Loucy (cell line): ENCODE measurements around the gene FAM13A.

ENCODE experiments used
- H2AFZ ChIP-seq: fragments of 200-600 bp; sonication (generic); 2 replicates; pipeline ENCODE4 v1.6.0; 2016; ENCODE audit warnings: antibody characterized with exemption, mild to moderate bottlenecking, low read length, moderate library complexity
- H3F3A ChIP-seq: fragments of 200-600 bp; 2 replicates; pipeline ENCODE4 v1.6.0; 2016; ENCODE audit warnings: antibody characterized with exemption, low read depth, mild to moderate bottlenecking
- H3K27me3 ChIP-seq: fragments of 200-600 bp; sonication (generic); 2 replicates; pipeline ENCODE4 v1.6.1; 2014; ENCODE audit warnings: low read length, mild to moderate bottlenecking; ENCODE audit not compliant: insufficient read depth, poor library complexity, severe bottlenecking
- H3K36me3 ChIP-seq: fragments of 200-600 bp; sonication (generic); 2 replicates; pipeline ENCODE4 v1.6.1; 2016; ENCODE audit warnings: low read length; ENCODE audit not compliant: insufficient read depth
- H3K4me1 ChIP-seq: fragments of 200-600 bp; sonication (generic); 2 replicates; pipeline ENCODE4 v1.5.1; 2014; ENCODE audit warnings: low read length, mild to moderate bottlenecking; ENCODE audit not compliant: insufficient read depth, poor library complexity, severe bottlenecking
- H3K4me2 ChIP-seq: fragments of 200-600 bp; sonication (generic); 2 replicates; pipeline ENCODE4 v1.6.0; 2014; ENCODE audit warnings: antibody characterized with exemption, low read length, low read depth, mild to moderate bottlenecking; ENCODE audit not compliant: poor library complexity, severe bottlenecking
- H3K4me3 ChIP-seq: fragments of 200-600 bp; sonication (generic); 2 replicates; pipeline ENCODE4 v1.5.1; 2014; ENCODE audit warnings: low read length, mild to moderate bottlenecking, mixed read lengths; ENCODE audit not compliant: poor library complexity, severe bottlenecking
- H3K79me2 ChIP-seq: fragments of 200-600 bp; sonication (generic); 2 replicates; pipeline ENCODE4 v1.6.1; 2014; ENCODE audit warnings: low read length; ENCODE audit not compliant: insufficient read depth
- H3K9ac ChIP-seq: fragments of 200-600 bp; sonication (generic); 2 replicates; pipeline ENCODE4 v1.6.0; 2014; ENCODE audit warnings: mild to moderate bottlenecking, low read depth, low read length, moderate library complexity; ENCODE audit not compliant: poor library complexity, severe bottlenecking
- H3K9me2 ChIP-seq: fragments of 200-600 bp; sonication (generic); replicated peaks from 2 replicates; pipeline ENCODE4 v1.6.1; 2016; ENCODE audit warnings: low read depth, low read length, mixed read lengths
- H3K9me3 ChIP-seq: fragments of 200-600 bp; sonication (generic); 2 replicates; pipeline ENCODE4 v1.6.1; 2014; ENCODE audit warnings: mild to moderate bottlenecking, antibody characterized with exemption, low read length, low read depth; ENCODE audit not compliant: insufficient read depth
- H4K20me1 ChIP-seq: fragments of 200-600 bp; sonication (generic); 2 replicates; pipeline ENCODE4 v1.6.0; 2014; ENCODE audit warnings: antibody characterized with exemption, low read length, mild to moderate bottlenecking; ENCODE audit not compliant: insufficient read depth, poor library complexity, severe bottlenecking
- EZH2phosphoT487 ChIP-seq: fragments of 200-600 bp; IDR thresholded peaks from 2 replicates; pipeline ENCODE4 v1.6.1; 2018; ENCODE audit warnings: antibody characterized with exemption, mild to moderate bottlenecking, moderate library complexity, borderline replicate concordance
- TF ChIP-seq, protein P1 (sequence below): fragments of 200-600 bp; sonication (generic); conservative IDR thresholded peaks from 2 replicates; pipeline ENCODE4 v1.5.1; 2014; ENCODE audit warnings: mild to moderate bottlenecking, antibody characterized with exemption, low read length

The FAM13A gene

DNA sequence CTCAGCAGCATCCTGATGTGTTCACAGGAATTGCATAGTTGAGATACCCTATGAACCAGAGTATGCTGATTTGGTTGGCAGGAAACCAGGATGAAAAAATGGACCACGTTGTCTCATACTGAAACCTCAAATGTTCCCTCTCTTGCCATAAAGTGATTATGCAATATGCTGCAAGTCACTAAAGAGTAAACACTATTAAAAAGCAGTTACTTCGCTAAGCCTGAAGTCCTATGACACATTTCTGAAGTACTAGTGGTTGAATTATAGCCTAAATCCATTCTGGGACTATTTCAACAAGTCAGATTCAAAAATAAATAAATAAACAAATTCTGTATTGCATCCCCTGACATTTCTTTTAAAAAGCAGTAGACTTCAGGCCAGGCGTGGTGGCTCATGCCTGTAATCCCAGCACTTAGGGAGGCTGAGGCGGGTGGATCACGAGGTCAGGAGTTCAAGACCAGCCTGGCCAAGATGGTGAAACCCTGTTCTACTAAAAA, 253.3 kb downstream of the FAM13A start:
- H3F3A ChIP-seq, result no peaks in the 10 kb centered on the region
- H3K4me2 ChIP-seq, result no peak overlapping the region
- H4K20me1 ChIP-seq, result no peaks in the 10 kb centered on the region
- no peak overlapping the region for H3K9ac ChIP-seq
- H3K9me2 ChIP-seq, result no peaks in the 10 kb centered on the region
- no peaks in the 10 kb centered on the region for H3K79me2 ChIP-seq
- no peak overlapping the region for H2AFZ ChIP-seq
- no peak for TF ChIP-seq EZH2phosphoT487
- TF ChIP-seq, protein P1, sequence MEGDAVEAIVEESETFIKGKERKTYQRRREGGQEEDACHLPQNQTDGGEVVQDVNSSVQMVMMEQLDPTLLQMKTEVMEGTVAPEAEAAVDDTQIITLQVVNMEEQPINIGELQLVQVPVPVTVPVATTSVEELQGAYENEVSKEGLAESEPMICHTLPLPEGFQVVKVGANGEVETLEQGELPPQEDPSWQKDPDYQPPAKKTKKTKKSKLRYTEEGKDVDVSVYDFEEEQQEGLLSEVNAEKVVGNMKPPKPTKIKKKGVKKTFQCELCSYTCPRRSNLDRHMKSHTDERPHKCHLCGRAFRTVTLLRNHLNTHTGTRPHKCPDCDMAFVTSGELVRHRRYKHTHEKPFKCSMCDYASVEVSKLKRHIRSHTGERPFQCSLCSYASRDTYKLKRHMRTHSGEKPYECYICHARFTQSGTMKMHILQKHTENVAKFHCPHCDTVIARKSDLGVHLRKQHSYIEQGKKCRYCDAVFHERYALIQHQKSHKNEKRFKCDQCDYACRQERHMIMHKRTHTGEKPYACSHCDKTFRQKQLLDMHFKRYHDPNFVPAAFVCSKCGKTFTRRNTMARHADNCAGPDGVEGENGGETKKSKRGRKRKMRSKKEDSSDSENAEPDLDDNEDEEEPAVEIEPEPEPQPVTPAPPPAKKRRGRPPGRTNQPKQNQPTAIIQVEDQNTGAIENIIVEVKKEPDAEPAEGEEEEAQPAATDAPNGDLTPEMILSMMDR, result no peak
- H3K4me3 ChIP-seq, result no peak overlapping the region
- H3K36me3 ChIP-seq, result no peaks in the 10 kb centered on the region
- H3K9me3 ChIP-seq, result no peaks in the 10 kb centered on the region
- no peaks in the 10 kb centered on the region for H3K4me1 ChIP-seq
- H3K27me3 ChIP-seq, result no peaks in the 10 kb centered on the region

DNA sequence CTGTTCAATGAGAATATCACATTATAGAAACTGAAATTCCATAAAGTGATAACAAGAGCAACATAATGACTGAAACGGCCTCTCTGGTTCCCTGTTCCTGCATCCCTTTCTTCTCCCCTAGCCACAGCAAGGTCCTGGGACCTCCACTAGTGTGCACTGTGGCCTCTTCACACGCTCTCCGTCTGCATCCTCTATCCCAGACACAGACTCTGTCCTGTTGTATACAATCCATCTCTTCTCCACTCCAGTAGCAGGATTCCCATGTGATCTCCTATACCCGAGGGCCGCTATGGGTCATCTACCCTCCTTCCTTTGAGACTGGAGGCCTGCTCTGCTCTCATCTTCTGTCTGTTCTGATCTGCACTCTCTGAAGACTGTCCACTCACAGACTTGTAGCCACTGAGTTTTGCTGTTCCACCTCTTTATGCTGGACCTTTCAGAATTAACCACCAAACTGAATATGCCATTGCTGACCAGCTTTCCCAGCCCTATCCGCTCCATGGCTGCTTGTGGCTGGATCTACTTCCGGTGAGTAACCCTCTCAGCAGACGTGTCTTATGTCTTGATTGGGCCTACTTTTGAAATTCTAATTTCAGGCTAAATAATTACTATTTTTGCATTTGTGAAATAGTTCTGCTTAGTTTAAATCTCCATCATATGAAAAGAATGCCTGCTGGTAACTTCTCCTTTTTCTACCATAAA, 254.2 kb downstream of the FAM13A start:
- Histone ChIP-seq H3K9me2 (no peaks in the 10 kb centered on the region), H3K27me3 (no peaks in the 10 kb centered on the region), H2AFZ (no peak overlapping the region), H3K4me3 (no peak overlapping the region), H3K4me1 (no peaks in the 10 kb centered on the region), H3K4me2 (no peak overlapping the region), H3K36me3 (no peaks in the 10 kb centered on the region), H3K9ac (no peak overlapping the region), H4K20me1 (no peaks in the 10 kb centered on the region), H3K9me3 (no peaks in the 10 kb centered on the region), H3K79me2 (no peaks in the 10 kb centered on the region), H3F3A (no peaks in the 10 kb centered on the region)
- TF ChIP-seq, protein P1, result no peak
- no peak for TF ChIP-seq EZH2phosphoT487

DNA sequence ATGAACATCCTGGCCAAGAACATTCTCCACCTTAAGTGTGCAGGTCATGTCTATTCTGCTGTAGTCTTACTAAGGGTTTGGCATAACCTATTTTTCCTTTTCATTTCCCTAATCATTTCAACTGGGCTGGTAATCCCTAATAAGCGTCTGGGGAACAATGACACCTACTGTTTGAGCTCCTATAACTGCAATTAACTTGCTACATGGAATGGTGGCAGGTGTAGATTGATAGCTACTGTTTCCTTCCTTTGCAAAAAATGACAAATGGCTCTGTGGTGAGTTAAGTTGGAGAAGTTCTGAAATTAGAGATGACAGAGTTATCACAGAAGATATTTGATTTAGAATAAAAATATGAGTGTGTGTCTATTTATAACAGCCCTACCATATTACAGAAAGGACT, 254.8 kb downstream of the FAM13A start:
- Histone ChIP-seq H3K4me3 (no peak overlapping the region), H4K20me1 (no peaks in the 10 kb centered on the region), H3K27me3 (no peaks in the 10 kb centered on the region), H3K36me3 (no peaks in the 10 kb centered on the region), H3F3A (no peaks in the 10 kb centered on the region), H3K9ac (no peak overlapping the region), H3K4me2 (no peak overlapping the region), H3K9me3 (no peaks in the 10 kb centered on the region), H2AFZ (no peak overlapping the region), H3K79me2 (no peaks in the 10 kb centered on the region), H3K4me1 (no peaks in the 10 kb centered on the region), H3K9me2 (no peaks in the 10 kb centered on the region)
- TF ChIP-seq, protein P1, result peak; percentile 32
- no peak for TF ChIP-seq EZH2phosphoT487
